ENCODE data around the gene RANBP3. TPM values are rescaled to one million over a fixed set of nuclear protein-coding genes. Genes with fewer than 3 reads are reported as not detected.
A peak's percentile ranks its signal among the peaks of the same experiment; 100 is the strongest.

RANBP3 gene
- total and polyA plus RNA-seq, 2 experiments from 2014 or later: 40.2 to 98.3 TPM

DNA sequence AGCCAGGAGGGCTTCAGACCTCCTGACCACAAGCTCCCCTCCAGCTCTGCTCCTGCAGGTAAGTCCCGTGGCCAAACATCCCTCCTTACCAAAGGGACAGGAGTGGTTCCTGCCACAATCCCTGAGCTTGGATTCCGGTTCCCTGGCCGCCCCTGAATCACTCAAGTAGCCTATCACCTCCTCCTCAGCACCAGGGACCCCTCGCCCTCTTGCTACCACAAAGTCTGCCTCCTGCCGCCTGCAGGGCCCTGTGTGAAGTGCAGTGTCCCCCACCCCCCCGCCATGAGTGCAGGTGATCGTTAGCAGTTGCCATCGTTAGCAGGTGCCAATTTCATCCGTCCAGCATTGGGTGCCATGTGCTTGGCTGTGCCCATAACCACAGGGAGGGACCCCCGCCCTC lies 40.8 kb upstream of the RANBP3 start:
- Mint-ChIP-seq H3K4me3 (no peak overlapping the region), H3K4me1 (peaks cover 3% of the 10 kb centered on the region; the same call in 1 of the 3 replicates), H3K36me3 (ENCODE audit: low read depth) (no peaks in the 10 kb centered on the region), H3K27me3 (ENCODE audit: insufficient read depth, low read depth, poor library complexity) (peaks cover 4% of the 10 kb centered on the region), H3K9me3 (no peaks in the 10 kb centered on the region), H3K27ac (no peak overlapping the region)
- H3K36me3 ChIP-seq (ENCODE audit: insufficient read depth): no peaks in the 10 kb centered on the region
- H3K27me3 ChIP-seq (ENCODE audit: insufficient read depth): no peaks in the 10 kb centered on the region
- H2AFZ ChIP-seq: no peak overlapping the region
- H3K4me1 ChIP-seq (ENCODE audit: insufficient read depth): no peaks in the 10 kb centered on the region; the same call in 1 of the 2 replicates
- no peak overlapping the region for H3K4me2 ChIP-seq
- H3K4me3 ChIP-seq: no peak overlapping the region
- TF ChIP-seq EZH2 (IDR thresholded peaks at IDR 0.05; ENCODE audit: low read depth, unreplicated experiment) (no peak), CTCF (conservative IDR thresholded peaks at IDR 0.05; ENCODE audit: low read depth in 2 of 2) (peak; percentile 63 to 79), EZH2phosphoT487 (IDR thresholded peaks at IDR 0.05; ENCODE audit: unreplicated experiment) (no peak), POLR2AphosphoS5 (IDR thresholded peaks at IDR 0.05; ENCODE audit: low read depth) (no peak), STAT1 (IDR thresholded peaks at IDR 0.05; ENCODE audit: unreplicated experiment) (no peak)
- H3K79me2 ChIP-seq (replicated peaks; ENCODE audit: insufficient read depth): no peaks in the 10 kb centered on the region
- H3K27ac ChIP-seq (ENCODE audit: low read depth): no peak overlapping the region
- H4K20me1 ChIP-seq (replicated peaks; ENCODE audit: insufficient read depth): no peaks in the 10 kb centered on the region
- no peaks in the 10 kb centered on the region for H3F3A ChIP-seq (replicated peaks; ENCODE audit: low read depth)
- ATAC-seq (peak; percentile 75), DNase-seq (ENCODE audit: low spot score) (peak; percentile 82)
- no peaks in the 10 kb centered on the region for H3K9me2 ChIP-seq (ENCODE audit: insufficient read depth)

- Mint-ChIP-seq H3K27ac (no peak overlapping the region), H3K9me3 (no peaks in the 10 kb centered on the region), H3K4me3 (no peak overlapping the region), H3K4me1 (peaks cover 3% of the 10 kb centered on the region; the same call in 1 of the 3 replicates), H3K36me3 (ENCODE audit: low read depth) (no peaks in the 10 kb centered on the region), H3K27me3 (ENCODE audit: insufficient read depth, low read depth, poor library complexity) (peaks cover 4% of the 10 kb centered on the region)
- no peak overlapping the region for H3K4me3 ChIP-seq
- no peaks in the 10 kb centered on the region for H3K36me3 ChIP-seq (ENCODE audit: insufficient read depth)
- no peak overlapping the region for H2AFZ ChIP-seq
- H3K79me2 ChIP-seq (replicated peaks; ENCODE audit: insufficient read depth): no peaks in the 10 kb centered on the region
- ATAC-seq (no peak), DNase-seq (ENCODE audit: low spot score) (no peak)
- no peak overlapping the region for H3K4me2 ChIP-seq
- no peaks in the 10 kb centered on the region for H3F3A ChIP-seq (replicated peaks; ENCODE audit: low read depth)
- H3K27ac ChIP-seq (ENCODE audit: low read depth): no peak overlapping the region
- no peaks in the 10 kb centered on the region; the same call in 1 of the 2 replicates for H3K4me1 ChIP-seq (ENCODE audit: insufficient read depth)
- no peaks in the 10 kb centered on the region for H3K27me3 ChIP-seq (ENCODE audit: insufficient read depth)
- no peaks in the 10 kb centered on the region for H4K20me1 ChIP-seq (replicated peaks; ENCODE audit: insufficient read depth)
- no peaks in the 10 kb centered on the region for H3K9me2 ChIP-seq (ENCODE audit: insufficient read depth)
- TF ChIP-seq CTCF (conservative IDR thresholded peaks at IDR 0.05; ENCODE audit: low read depth in 2 of 2): no peak
- no peak for TF ChIP-seq EZH2phosphoT487 (IDR thresholded peaks at IDR 0.05; ENCODE audit: unreplicated experiment)
- TF ChIP-seq NANOG (IDR thresholded peaks at IDR 0.05; ENCODE audit: borderline replicate concordance): no peak
- TF ChIP-seq ZNF114 (CRISPR knock-in tag; IDR thresholded peaks at IDR 0.05): no peak
- no peak for TF ChIP-seq ETS1 (IDR thresholded peaks at IDR 0.05)
- TF ChIP-seq ZNF331 (CRISPR knock-in tag; IDR thresholded peaks at IDR 0.05; ENCODE audit: low read depth): no peak
- no peak for TF ChIP-seq JUNB (IDR thresholded peaks at IDR 0.05; ENCODE audit: unreplicated experiment)
- no peak for TF ChIP-seq STAT1 (IDR thresholded peaks at IDR 0.05; ENCODE audit: unreplicated experiment)
- TF ChIP-seq, protein P1, sequence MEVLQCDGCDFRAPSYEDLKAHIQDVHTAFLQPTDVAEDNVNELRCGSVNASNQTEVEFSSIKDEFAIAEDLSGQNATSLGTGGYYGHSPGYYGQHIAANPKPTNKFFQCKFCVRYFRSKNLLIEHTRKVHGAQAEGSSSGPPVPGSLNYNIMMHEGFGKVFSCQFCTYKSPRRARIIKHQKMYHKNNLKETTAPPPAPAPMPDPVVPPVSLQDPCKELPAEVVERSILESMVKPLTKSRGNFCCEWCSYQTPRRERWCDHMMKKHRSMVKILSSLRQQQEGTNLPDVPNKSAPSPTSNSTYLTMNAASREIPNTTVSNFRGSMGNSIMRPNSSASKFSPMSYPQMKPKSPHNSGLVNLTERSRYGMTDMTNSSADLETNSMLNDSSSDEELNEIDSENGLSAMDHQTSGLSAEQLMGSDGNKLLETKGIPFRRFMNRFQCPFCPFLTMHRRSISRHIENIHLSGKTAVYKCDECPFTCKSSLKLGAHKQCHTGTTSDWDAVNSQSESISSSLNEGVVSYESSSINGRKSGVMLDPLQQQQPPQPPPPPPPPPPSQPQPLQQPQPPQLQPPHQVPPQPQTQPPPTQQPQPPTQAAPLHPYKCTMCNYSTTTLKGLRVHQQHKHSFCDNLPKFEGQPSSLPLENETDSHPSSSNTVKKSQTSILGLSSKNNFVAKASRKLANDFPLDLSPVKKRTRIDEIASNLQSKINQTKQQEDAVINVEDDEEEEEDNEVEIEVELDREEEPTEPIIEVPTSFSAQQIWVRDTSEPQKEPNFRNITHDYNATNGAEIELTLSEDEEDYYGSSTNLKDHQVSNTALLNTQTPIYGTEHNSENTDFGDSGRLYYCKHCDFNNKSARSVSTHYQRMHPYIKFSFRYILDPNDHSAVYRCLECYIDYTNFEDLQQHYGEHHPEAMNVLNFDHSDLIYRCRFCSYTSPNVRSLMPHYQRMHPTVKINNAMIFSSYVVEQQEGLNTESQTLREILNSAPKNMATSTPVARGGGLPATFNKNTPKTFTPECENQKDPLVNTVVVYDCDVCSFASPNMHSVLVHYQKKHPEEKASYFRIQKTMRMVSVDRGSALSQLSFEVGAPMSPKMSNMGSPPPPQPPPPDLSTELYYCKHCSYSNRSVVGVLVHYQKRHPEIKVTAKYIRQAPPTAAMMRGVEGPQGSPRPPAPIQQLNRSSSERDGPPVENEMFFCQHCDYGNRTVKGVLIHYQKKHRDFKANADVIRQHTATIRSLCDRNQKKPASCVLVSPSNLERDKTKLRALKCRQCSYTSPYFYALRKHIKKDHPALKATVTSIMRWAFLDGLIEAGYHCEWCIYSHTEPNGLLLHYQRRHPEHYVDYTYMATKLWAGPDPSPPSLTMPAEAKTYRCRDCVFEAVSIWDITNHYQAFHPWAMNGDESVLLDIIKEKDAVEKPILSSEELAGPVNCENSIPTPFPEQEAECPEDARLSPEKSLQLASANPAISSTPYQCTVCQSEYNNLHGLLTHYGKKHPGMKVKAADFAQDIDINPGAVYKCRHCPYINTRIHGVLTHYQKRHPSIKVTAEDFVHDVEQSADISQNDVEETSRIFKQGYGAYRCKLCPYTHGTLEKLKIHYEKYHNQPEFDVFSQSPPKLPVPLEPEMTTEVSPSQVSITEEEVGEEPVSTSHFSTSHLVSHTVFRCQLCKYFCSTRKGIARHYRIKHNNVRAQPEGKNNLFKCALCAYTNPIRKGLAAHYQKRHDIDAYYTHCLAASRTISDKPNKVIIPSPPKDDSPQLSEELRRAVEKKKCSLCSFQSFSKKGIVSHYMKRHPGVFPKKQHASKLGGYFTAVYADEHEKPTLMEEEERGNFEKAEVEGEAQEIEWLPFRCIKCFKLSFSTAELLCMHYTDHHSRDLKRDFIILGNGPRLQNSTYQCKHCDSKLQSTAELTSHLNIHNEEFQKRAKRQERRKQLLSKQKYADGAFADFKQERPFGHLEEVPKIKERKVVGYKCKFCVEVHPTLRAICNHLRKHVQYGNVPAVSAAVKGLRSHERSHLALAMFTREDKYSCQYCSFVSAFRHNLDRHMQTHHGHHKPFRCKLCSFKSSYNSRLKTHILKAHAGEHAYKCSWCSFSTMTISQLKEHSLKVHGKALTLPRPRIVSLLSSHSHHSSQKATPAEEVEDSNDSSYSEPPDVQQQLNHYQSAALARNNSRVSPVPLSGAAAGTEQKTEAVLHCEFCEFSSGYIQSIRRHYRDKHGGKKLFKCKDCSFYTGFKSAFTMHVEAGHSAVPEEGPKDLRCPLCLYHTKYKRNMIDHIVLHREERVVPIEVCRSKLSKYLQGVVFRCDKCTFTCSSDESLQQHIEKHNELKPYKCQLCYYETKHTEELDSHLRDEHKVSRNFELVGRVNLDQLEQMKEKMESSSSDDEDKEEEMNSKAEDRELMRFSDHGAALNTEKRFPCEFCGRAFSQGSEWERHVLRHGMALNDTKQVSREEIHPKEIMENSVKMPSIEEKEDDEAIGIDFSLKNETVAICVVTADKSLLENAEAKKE (CRISPR knock-in tag; IDR thresholded peaks at IDR 0.05): no peak
These were observed 39.6 kb upstream of the RANBP3 start for GRCh38 chr19:6017576-6017975.
